Measurements from ENCODE around the gene C1orf53. TPM values are rescaled to one million over a fixed set of nuclear protein-coding genes. Genes with fewer than 3 reads are reported as not detected.

C1orf53 gene
- total and polyA plus RNA-seq, 9 of the 15 experiments (the other 6 are each of a cell fraction or from before 2014, with no cell fraction given), result 0.31 to 3.2 (median 2.3) TPM

DNA sequence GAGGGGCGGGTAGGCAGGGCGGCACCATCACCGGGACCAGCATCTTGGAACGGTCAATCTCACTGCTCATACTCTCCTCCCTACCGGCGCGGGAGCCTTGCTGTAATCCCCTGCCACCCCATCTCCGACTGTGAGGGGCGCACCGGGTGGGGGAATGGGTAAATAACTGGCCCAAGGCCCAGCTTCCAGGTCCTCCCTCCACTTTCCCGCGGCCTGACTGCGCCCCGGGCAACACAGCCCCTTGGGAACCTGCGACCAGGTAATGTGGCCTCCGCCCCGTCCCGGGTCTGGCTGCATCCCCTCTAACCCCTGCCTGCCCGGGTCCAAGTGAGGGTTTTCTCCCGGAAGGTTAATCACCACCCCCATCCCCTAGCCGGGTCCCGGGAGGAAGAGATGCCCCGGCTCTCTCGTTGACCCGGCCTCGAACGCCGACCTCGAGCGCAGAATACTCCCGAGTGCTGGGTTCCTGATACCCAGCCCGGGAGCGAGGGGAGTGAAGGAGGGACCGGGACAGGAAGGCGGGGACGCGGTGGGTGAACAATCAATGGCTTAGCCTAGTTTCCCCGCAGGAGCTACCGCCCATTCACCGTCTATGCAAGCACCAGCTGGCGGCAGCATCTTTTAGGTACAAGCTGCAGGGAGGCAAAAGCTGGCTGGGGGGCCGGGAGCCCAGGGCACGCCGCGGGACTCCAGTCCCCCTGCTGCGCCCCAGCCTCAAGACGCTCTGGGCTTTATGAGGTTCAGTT lies 8.9 kb downstream of the C1orf53 start:
- Histone ChIP-seq H3K4me1 (replicated peaks in 1 of 2; ENCODE audit: control insufficient read depth in 2 of 2, insufficient read depth in 2 of 2, low read length in 2 of 2) (peaks cover 6 to 22% of the 10 kb centered on the region in 2 experiments; a peak in 4 of 5 replicates), H3K4me2 (ENCODE audit: insufficient read depth, low read length) (no peak overlapping the region), H3K9me1 (ENCODE audit: control insufficient read depth, insufficient read depth, low read length) (no peaks in the 10 kb centered on the region), H3K9me3 (replicated peaks; ENCODE audit: control insufficient read depth, insufficient read depth, low read depth, low read length) (no peaks in the 10 kb centered on the region), H4K20me1 (replicated peaks; ENCODE audit: control insufficient read depth, insufficient read depth, low read length) (no peaks in the 10 kb centered on the region), H3K4me3 (no peak overlapping the region), H3K36me3 (ENCODE audit: control insufficient read depth, insufficient read depth, low read length) (no peaks in the 10 kb centered on the region), H3K27ac (ENCODE audit: extremely low read depth, low read depth, low read length) (no peak overlapping the region), H3K79me2 (ENCODE audit: control insufficient read depth, insufficient read depth, low read length) (no peaks in the 10 kb centered on the region), H3K27me3 (ENCODE audit: control insufficient read depth in 2 of 2, insufficient read depth in 2 of 2, low read length in 2 of 2) (peaks cover 61 to 85% of the 10 kb centered on the region in 2 experiments), H3K9ac (ENCODE audit: insufficient read depth in 1 of 2, low read depth in 2 of 2, low read length in 2 of 2) (0 out of 4 replicates have a peak overlapping the region, but pooled peaks of 1 of the 2 experiments have one; percentile 4), H2AFZ (ENCODE audit: low read depth, low read length) (no peak overlapping the region)
- POLR2A ChIA-PET, result interaction anchor here (0.6 to 1.2 kb wide), 2 partner anchors 9 to 372 kb away, joined by 3 to 4 read pairs; no protein-coding TSS in a partner anchor
- CTCF ChIA-PET (ENCODE audit: low intra/inter-chr PET ratio), result no interaction called here
- ATAC-seq (no peak), DNase-seq (ENCODE audit: extremely low read depth in 1 of 4, low spot score in 3 of 4) (no peak), FAIRE-seq (no peak)
- TF ChIP-seq RAD51 (IDR thresholded peaks at IDR 0.05; ENCODE audit: borderline replicate concordance, low read depth), result no peak
- TF ChIP-seq ZNF644 (tag; IDR thresholded peaks at IDR 0.05; ENCODE audit: low read depth), result no peak
- TF ChIP-seq ZKSCAN1 (IDR thresholded peaks at IDR 0.05; ENCODE audit: low read depth, low read length), result no peak
- TF ChIP-seq ESRRB (CRISPR knock-in tag; IDR thresholded peaks at IDR 0.05; ENCODE audit: borderline replicate concordance), result no peak
- TF ChIP-seq MBD1 (CRISPR knock-in tag; IDR thresholded peaks at IDR 0.05), result no peak
- TF ChIP-seq FOXJ2 (tag; IDR thresholded peaks at IDR 0.05), result no peak
- TF ChIP-seq SP1 (CRISPR knock-in tag; IDR thresholded peaks at IDR 0.05), result no peak
- BruUV-seq (replicated peaks), result no TSS peak
- in situ Hi-C loops (cut with MboI), result no loop called here
- intact Hi-C loops (cut with micrococcal nuclease), result no loop called here
- WGBS (ENCODE audit: insufficient coverage, low coverage, missing lambda C conversion rate), result 29% methylated on average over 40 of the region's 47 CpGs
